22Rv1 (cell line): ENCODE results near the gene APOL2.
"Not testable (repeated sequence)": the region's sequence is repeated elsewhere in the genome, so short reads cannot be mapped to it uniquely, and the experiment has no call there.

ENCODE experiments used
- CTCF ChIP-seq: fragments of 450-650 bp; IDR thresholded peaks from 2 replicates; pipeline ENCODE4 v1.5.1; 2017; ENCODE audit warnings: mild to moderate bottlenecking
- ZFX ChIP-seq: fragments of 450-650 bp; IDR thresholded peaks from 2 replicates; pipeline ENCODE4 v1.6.1; 2017; ENCODE audit warnings: antibody characterized with exemption, borderline replicate concordance

GRCh38 chr22:36231051-36231450 is 8.3 kb downstream of the APOL2 start:
- not testable (repeated sequence) for TF ChIP-seq CTCF, ZFX
